H9 (cell line): ENCODE results near the gene STAMBP. TPM values are rescaled to one million over a fixed set of nuclear protein-coding genes. Genes with fewer than 3 reads are reported as not detected.

Source experiments
- DNase-seq: peaks from one replicate; pipeline ENCODE4 v3.0.0-alpha.2; 2017
- H2AFZ ChIP-seq: one replicate; pipeline ENCODE4 v1.6.1; 2013; ENCODE audit warnings: mild to moderate bottlenecking, low read length, control low read depth, moderate library complexity
- H2AK5ac ChIP-seq: 2 replicates; pipeline ENCODE4 v1.6.1; 2013; ENCODE audit warnings: low read length, control low read depth, mixed read lengths; ENCODE audit not compliant: insufficient read length
- H2BK120ac ChIP-seq: one replicate; pipeline ENCODE4 v1.6.1; 2013; ENCODE audit warnings: low read depth, mild to moderate bottlenecking, low read length, control low read depth, inconsistent platforms; ENCODE audit not compliant: poor library complexity, severe bottlenecking
- H2BK12ac ChIP-seq: 2 replicates; pipeline ENCODE4 v1.6.1; 2013; ENCODE audit warnings: low read length, control low read depth, mixed read lengths, low read depth; ENCODE audit not compliant: insufficient read length
- H2BK15ac ChIP-seq: 2 replicates; pipeline ENCODE4 v1.6.1; 2013; ENCODE audit warnings: low read depth, low read length, control low read depth
- H2BK20ac ChIP-seq: one replicate; pipeline ENCODE4 v1.6.1; 2013; ENCODE audit warnings: low read depth, mild to moderate bottlenecking, low read length, control low read depth, inconsistent platforms; ENCODE audit not compliant: poor library complexity, severe bottlenecking
- H2BK5ac ChIP-seq: 2 replicates; pipeline ENCODE4 v1.6.1; 2013; ENCODE audit warnings: low read length, control low read depth, mixed read lengths; ENCODE audit not compliant: insufficient read length
- H3K14ac ChIP-seq: 2 replicates; pipeline ENCODE4 v1.6.1; 2013; ENCODE audit warnings: low read length, control low read depth; ENCODE audit not compliant: insufficient read depth
- H3K18ac ChIP-seq: 2 replicates; pipeline ENCODE4 v1.6.1; 2013; ENCODE audit warnings: low read depth, mild to moderate bottlenecking, mixed read lengths, low read length, control low read depth; ENCODE audit not compliant: insufficient read length
- H3K23ac ChIP-seq: 2 replicates; pipeline ENCODE4 v1.6.1; 2013; ENCODE audit warnings: low read length, control low read depth, mixed read lengths, low read depth; ENCODE audit not compliant: insufficient read length
- H3K23me2 ChIP-seq: 2 replicates; pipeline ENCODE4 v1.6.1; 2013; ENCODE audit warnings: low read depth, mild to moderate bottlenecking, mixed read lengths, low read length, control low read depth; ENCODE audit not compliant: insufficient read length, poor library complexity, severe bottlenecking
- H3K27ac ChIP-seq: 2 replicates; pipeline ENCODE4 v1.5.1; 2013; ENCODE audit warnings: low read length, control low read depth, mixed read lengths, low read depth; ENCODE audit not compliant: insufficient read length
- H3K27me3 ChIP-seq: 2 replicates; pipeline ENCODE4 v1.6.1; 2013; ENCODE audit warnings: low read length, control low read depth, inconsistent platforms; ENCODE audit not compliant: insufficient read depth
- H3K4ac ChIP-seq: 2 replicates; pipeline ENCODE4 v1.6.1; 2013; ENCODE audit warnings: low read depth, mild to moderate bottlenecking, control low read depth, inconsistent platforms, low read length, moderate library complexity
- H3K4me1 ChIP-seq: 2 replicates; pipeline ENCODE4 v1.6.1; 2013; ENCODE audit warnings: low read length, control low read depth, inconsistent platforms; ENCODE audit not compliant: insufficient read depth
- H3K4me2 ChIP-seq: 2 replicates; pipeline ENCODE4 v1.6.1; 2013; ENCODE audit warnings: low read length, control low read depth, mixed read lengths; ENCODE audit not compliant: insufficient read length, insufficient read depth
- H3K56ac ChIP-seq: 2 replicates; pipeline ENCODE4 v1.6.1; 2013; ENCODE audit warnings: low read depth, mild to moderate bottlenecking, mixed read lengths, low read length, control low read depth; ENCODE audit not compliant: insufficient read length
- H3K79me1 ChIP-seq: 2 replicates; pipeline ENCODE4 v1.6.1; 2013; ENCODE audit warnings: low read depth, mild to moderate bottlenecking, moderate library complexity, low read length, control low read depth, inconsistent platforms; ENCODE audit not compliant: insufficient read depth, poor library complexity, severe bottlenecking
- H3K79me2 ChIP-seq: 2 replicates; pipeline ENCODE4 v1.6.1; 2013; ENCODE audit warnings: low read length, control low read depth, inconsistent platforms; ENCODE audit not compliant: insufficient read depth
- H3K9ac ChIP-seq: 2 replicates; pipeline ENCODE4 v1.6.1; 2013; ENCODE audit warnings: low read length, control low read depth, mixed read lengths; ENCODE audit not compliant: insufficient read length; ENCODE audit errors: extremely low read depth
- H3K9me3 ChIP-seq: one replicate; pipeline ENCODE4 v1.6.1; 2013; ENCODE audit warnings: low read depth, low read length, inconsistent platforms; ENCODE audit not compliant: control insufficient read depth
- H3T11ph ChIP-seq: one replicate; pipeline ENCODE4 v1.6.1; 2013; ENCODE audit warnings: mild to moderate bottlenecking, low read length, control low read depth, inconsistent platforms
- H4K20me1 ChIP-seq: one replicate; pipeline ENCODE4 v1.6.1; 2013; ENCODE audit not compliant: control insufficient read depth, insufficient read length, insufficient read depth
- H4K5ac ChIP-seq: 2 replicates; pipeline ENCODE4 v1.6.1; 2013; ENCODE audit warnings: low read depth, mild to moderate bottlenecking, mixed read lengths, low read length, control low read depth; ENCODE audit not compliant: insufficient read length
- H4K8ac ChIP-seq: replicated peaks from 2 replicates; pipeline ENCODE4 v1.6.1; 2013; ENCODE audit warnings: low read length, control low read depth, mixed read lengths, low read depth; ENCODE audit not compliant: insufficient read length
- H4K91ac ChIP-seq: 2 replicates; pipeline ENCODE4 v1.6.1; 2013; ENCODE audit warnings: low read depth, mild to moderate bottlenecking, moderate library complexity, mixed read lengths, low read length, control low read depth; ENCODE audit not compliant: insufficient read length
- H3K27ac Mint-ChIP-seq, 3 experiments: 2 replicates in 2 of 3; 3 replicates in 1 of 3; pipeline ENCODE4 v1.8.0; 2020 to 2021; ENCODE audit warnings: mixed read lengths in 3 of 3, mild to moderate bottlenecking in 1 of 3, moderate library complexity in 1 of 3
- H3K27me3 Mint-ChIP-seq: 2 replicates; pipeline ENCODE4 v1.8.0; 2021; ENCODE audit warnings: low read depth, mild to moderate bottlenecking, moderate library complexity, mixed read lengths
- H3K36me3 Mint-ChIP-seq, 3 experiments: 2 replicates in 2 of 3; 3 replicates in 1 of 3; pipeline ENCODE4 v1.8.0; 2020 to 2021; ENCODE audit warnings: low read depth in 3 of 3, mixed read lengths in 3 of 3; ENCODE audit not compliant: insufficient read depth in 1 of 3
- H3K4me1 Mint-ChIP-seq, 2 experiments: 2 replicates each; pipeline ENCODE4 v1.8.0; 2020; ENCODE audit warnings: mixed read lengths in 2 of 2
- H3K4me3 Mint-ChIP-seq, 2 experiments: 2 replicates in 1 of 2; 3 replicates in 1 of 2; pipeline ENCODE4 v1.8.0; 2020 to 2021; ENCODE audit warnings: mild to moderate bottlenecking in 2 of 2, mixed read lengths in 2 of 2, moderate library complexity in 1 of 2
- H3K9me3 Mint-ChIP-seq, 2 experiments: 2 replicates in 1 of 2; 3 replicates in 1 of 2; pipeline ENCODE4 v1.8.0; 2020; ENCODE audit warnings: mild to moderate bottlenecking in 2 of 2, mixed read lengths in 2 of 2, moderate library complexity in 1 of 2
- WGBS: extraction: QIAGEN DNeasy Blood & Tissue Kit; methylation state at CpG from one replicate; pipeline ENCODE4 v1.1.7; 2013; ENCODE audit warnings: missing lambda C conversion rate, low lambda C conversion rate, mixed read lengths; ENCODE audit not compliant: insufficient read length; ENCODE audit errors: extremely low coverage; 5-methylcytosine and 5-hydroxymethylcytosine counted together
- total RNA-seq: library from RNA; stranded (reverse); gene quantifications from 2 replicates; pipeline ENCODE4 v1.2.1, GENCODE V29; 2021
- TF ChIP-seq, protein P1 (sequence below): fragments of 200-600 bp; sonication (generic); conservative IDR thresholded peaks from 3 replicates; pipeline ENCODE4 v1.8.0; 2021; ENCODE audit warnings: antibody characterized with exemption, mild to moderate bottlenecking

Gene STAMBP
- total RNA-seq, 1 experiment from 2014 or later = 45.5 TPM

DNA sequence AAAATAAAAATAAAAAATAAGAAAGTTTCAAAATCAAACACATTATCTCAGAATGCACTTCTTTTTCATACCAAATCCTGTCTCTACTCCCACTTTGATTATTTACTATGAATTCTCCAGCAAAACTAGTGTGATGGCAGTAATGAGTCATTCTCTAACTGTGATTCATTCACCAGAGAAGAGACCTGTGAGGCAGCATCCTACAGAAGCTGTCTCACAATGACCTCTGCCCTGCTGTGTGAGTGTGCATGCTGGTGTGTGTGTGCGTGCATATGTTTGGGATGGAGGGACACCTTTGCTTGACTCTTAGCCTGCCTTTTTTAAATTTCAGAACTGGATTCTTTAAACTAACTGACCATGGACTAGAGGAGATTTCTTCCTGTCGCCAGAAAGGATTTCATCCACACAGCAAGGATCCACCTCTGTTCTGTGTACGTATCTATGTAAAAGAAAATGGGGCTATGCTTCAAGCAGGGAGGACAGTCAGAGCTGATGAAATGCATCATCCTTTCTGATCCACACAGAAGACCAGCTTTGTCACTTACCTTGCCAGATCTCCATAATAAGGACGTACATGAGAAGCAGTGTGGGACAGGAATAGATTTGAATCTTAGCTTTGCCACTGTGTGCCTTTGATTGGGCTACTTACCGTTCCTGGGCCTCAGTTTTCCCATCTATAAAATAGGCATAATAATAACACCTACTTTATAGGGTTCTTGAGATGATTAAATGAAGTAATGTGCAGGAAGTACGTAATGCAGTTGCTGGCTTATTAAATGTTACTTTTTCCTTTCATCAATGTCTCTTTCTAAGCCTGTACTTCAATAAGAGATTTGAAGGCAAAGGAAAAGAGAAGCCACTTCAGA lies 31.2 kb downstream of the STAMBP start:
- no peaks in the 10 kb centered on the region for H3K79me1 ChIP-seq
- H3K4me1 ChIP-seq = no peaks in the 10 kb centered on the region
- H3K79me2 ChIP-seq = no peaks in the 10 kb centered on the region
- no peaks in the 10 kb centered on the region for H3K9me3 ChIP-seq
- H3K27me3 ChIP-seq = no peaks in the 10 kb centered on the region
- WGBS = no CpG with 5 or more reads among the region's 6 CpGs
- no peak overlapping the region for H3K4ac ChIP-seq
- H3K9ac ChIP-seq = no peak overlapping the region
- no peak overlapping the region for H3K4me2 ChIP-seq
- no peaks in the 10 kb centered on the region for H3K27me3 Mint-ChIP-seq
- H4K8ac ChIP-seq = no peak overlapping the region
- DNase-seq = no peak
- H3K27ac ChIP-seq = no peak overlapping the region
- H3K4me1 Mint-ChIP-seq = no peaks in the 10 kb centered on the region
- no peak overlapping the region for H3K23ac ChIP-seq
- H4K5ac ChIP-seq = no peak overlapping the region
- H4K20me1 ChIP-seq = no peaks in the 10 kb centered on the region
- H2AK5ac ChIP-seq = no peak overlapping the region
- H2BK120ac ChIP-seq = no peak overlapping the region
- no peaks in the 10 kb centered on the region for H3K23me2 ChIP-seq
- no peak overlapping the region for H2BK20ac ChIP-seq
- no peak overlapping the region for H3T11ph ChIP-seq
- no peaks in the 10 kb centered on the region for H3K9me3 Mint-ChIP-seq
- no peak overlapping the region for H2BK15ac ChIP-seq
- H4K91ac ChIP-seq = no peak overlapping the region
- peaks cover 36 to 81% (median 70%) of the 10 kb centered on the region in 3 experiments; a peak in 6 of 7 replicates for H3K36me3 Mint-ChIP-seq
- no peak overlapping the region for H2BK12ac ChIP-seq
- no peak overlapping the region for H2BK5ac ChIP-seq
- H3K56ac ChIP-seq = no peak overlapping the region
- H3K4me3 Mint-ChIP-seq = no peak overlapping the region
- H3K18ac ChIP-seq = no peak overlapping the region
- no peak overlapping the region for H3K27ac Mint-ChIP-seq
- no peak overlapping the region for H2AFZ ChIP-seq
- no peak overlapping the region for H3K14ac ChIP-seq
- TF ChIP-seq, protein P1, sequence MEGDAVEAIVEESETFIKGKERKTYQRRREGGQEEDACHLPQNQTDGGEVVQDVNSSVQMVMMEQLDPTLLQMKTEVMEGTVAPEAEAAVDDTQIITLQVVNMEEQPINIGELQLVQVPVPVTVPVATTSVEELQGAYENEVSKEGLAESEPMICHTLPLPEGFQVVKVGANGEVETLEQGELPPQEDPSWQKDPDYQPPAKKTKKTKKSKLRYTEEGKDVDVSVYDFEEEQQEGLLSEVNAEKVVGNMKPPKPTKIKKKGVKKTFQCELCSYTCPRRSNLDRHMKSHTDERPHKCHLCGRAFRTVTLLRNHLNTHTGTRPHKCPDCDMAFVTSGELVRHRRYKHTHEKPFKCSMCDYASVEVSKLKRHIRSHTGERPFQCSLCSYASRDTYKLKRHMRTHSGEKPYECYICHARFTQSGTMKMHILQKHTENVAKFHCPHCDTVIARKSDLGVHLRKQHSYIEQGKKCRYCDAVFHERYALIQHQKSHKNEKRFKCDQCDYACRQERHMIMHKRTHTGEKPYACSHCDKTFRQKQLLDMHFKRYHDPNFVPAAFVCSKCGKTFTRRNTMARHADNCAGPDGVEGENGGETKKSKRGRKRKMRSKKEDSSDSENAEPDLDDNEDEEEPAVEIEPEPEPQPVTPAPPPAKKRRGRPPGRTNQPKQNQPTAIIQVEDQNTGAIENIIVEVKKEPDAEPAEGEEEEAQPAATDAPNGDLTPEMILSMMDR = no peak
